ENCODE measurements around the gene SLC27A4. TPM values are rescaled to one million over a fixed set of nuclear protein-coding genes. Genes with fewer than 3 reads are reported as not detected.

The SLC27A4 gene
- total RNA-seq, 2 experiments from 2014 or later, result 12.6 to 14.1 TPM

DNA sequence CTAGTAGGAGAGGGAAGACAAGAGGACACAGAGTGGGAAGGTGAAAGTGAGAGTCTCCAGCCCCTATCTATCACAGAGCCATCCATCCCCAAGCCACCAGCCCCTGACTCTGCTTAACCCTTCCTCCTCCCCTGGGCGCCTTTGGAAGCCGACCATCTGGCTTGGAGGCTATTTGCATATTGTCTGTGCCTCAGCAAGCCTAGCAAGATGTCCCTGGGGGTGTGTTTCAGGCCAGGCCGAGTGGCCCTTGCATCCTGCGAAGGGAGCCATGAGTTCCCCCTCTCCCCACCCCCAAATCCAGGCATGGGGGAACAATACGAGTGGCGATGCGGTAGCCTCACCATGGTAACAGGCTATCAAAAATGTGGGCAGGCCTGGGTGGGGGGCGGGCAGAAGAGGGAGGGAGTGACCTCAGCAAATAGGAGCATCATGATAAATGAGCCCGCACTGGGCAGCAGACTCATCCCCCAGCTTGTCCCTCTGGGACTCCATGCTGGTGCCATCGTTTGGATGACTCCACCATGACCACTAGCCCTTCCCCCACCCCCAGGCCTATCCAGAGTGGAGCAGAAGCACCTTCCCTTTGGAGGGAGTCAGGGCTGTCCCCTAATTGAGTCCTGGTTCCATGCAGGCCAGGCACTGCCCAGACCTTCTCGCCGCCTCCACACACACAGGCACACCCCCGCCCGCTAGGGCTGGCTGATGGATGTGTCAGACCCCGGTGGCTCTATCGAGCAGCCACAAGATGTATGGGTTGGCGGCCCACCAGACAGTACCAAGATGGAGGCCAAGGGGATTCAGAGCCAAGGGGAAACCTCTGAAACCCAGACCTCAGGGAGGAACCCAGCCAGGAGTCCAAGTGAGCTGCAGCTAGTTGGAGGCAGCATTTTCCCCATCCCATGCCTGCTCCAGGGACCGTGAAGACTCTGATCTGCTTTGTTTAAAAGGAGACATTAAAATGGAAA is 45.5 kb downstream of the SLC27A4 start:
- no peaks in the 10 kb centered on the region for H3K27me3 Mint-ChIP-seq
- peaks cover 25% of the 10 kb centered on the region for H3K36me3 Mint-ChIP-seq
- no peak overlapping the region for H3K27ac Mint-ChIP-seq
- no peak overlapping the region for H3K4me3 Mint-ChIP-seq
- no peaks in the 10 kb centered on the region for H3K4me1 Mint-ChIP-seq (ENCODE audit: low read depth)
- ChIA-PET POLR2A (no interaction called here), CTCF (interaction anchor here (0.9 to 1.8 kb wide), 2 partner anchors 24 to 35 kb away, joined by 3 to 6 read pairs; partner anchors contain the start of gene CERCAM)
- intact Hi-C loops (cut with micrococcal nuclease), result no loop called here
- no peak for DNase-seq
- no peaks in the 10 kb centered on the region for H3K9me3 Mint-ChIP-seq

- H3K9me3 Mint-ChIP-seq, result no peaks in the 10 kb centered on the region
- CTCF ChIA-PET, result interaction anchor here (1.3 kb wide), 1 partner anchor 51 kb away, joined by 5 read pairs; no protein-coding TSS in a partner anchor
- no peak overlapping the region for H3K4me3 Mint-ChIP-seq
- POLR2A ChIA-PET, result no interaction called here
- H3K4me1 Mint-ChIP-seq (ENCODE audit: low read depth), result no peaks in the 10 kb centered on the region
- H3K27me3 Mint-ChIP-seq, result no peaks in the 10 kb centered on the region
- H3K27ac Mint-ChIP-seq, result no peak overlapping the region
- DNase-seq, result no peak
- intact Hi-C loops (cut with micrococcal nuclease), result no loop called here
- peaks cover 30% of the 10 kb centered on the region for H3K36me3 Mint-ChIP-seq
Measured at GRCh38 chr9:128388150-128388549, 47.8 kb downstream of the SLC27A4 start.

DNA sequence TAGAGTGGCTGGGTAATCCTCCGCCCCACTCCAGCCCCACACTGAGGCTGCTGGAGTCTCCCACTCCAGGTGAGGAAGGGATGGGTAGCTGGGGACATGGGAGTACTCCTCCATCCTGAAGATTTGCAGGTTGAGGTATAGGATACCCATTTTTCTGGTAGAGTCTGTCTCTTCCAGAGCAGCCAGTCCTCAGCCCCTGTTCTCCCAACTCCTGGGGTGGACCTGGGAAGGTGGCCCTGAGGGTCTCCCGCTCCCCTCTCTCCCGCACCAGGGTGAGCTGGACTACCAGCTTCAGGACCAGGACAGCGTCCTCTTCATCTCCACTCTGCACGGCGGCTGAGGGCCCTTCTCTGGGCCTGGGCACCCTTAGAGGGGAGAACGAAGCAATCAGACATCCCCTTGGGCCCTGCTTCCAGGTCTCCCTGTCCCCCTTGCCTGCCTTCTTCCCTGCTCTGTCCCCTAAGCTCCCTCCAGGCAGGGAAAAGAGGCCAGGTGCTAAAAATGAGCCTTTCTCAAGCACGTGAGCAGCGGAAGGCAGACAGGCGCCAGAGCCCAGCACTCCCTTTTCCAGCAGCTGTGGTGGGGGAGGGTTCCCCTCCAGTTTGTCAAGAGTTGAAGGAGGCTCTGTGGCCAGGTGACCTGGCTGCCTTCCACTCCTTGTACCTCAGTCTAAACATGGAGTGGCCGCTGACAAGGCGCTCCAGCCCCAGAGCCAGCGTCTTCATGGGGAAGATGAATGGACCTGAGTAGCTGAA is 49.2 kb downstream of the SLC27A4 start:
- ChIA-PET POLR2A (no interaction called here), CTCF (interaction anchor here (1.0 to 1.6 kb wide), 3 partner anchors 27 to 43 kb away, joined by 3 to 7 read pairs (median 3); partner anchors contain the start of gene CERCAM)
- no peak overlapping the region for H3K4me3 Mint-ChIP-seq
- no peak overlapping the region for H3K27ac Mint-ChIP-seq
- intact Hi-C loops (cut with micrococcal nuclease), result no loop called here
- H3K27me3 Mint-ChIP-seq, result no peaks in the 10 kb centered on the region
- no peak for DNase-seq
- no peaks in the 10 kb centered on the region for H3K9me3 Mint-ChIP-seq
- H3K4me1 Mint-ChIP-seq (ENCODE audit: low read depth), result no peaks in the 10 kb centered on the region
- H3K36me3 Mint-ChIP-seq, result peaks cover 30% of the 10 kb centered on the region

- Mint-ChIP-seq H3K27ac (no peak overlapping the region), H3K36me3 (peaks cover 30% of the 10 kb centered on the region), H3K27me3 (no peaks in the 10 kb centered on the region), H3K4me1 (ENCODE audit: low read depth) (no peaks in the 10 kb centered on the region), H3K4me3 (no peak overlapping the region), H3K9me3 (no peaks in the 10 kb centered on the region)
- POLR2A ChIA-PET, result no interaction called here
- intact Hi-C loops (cut with micrococcal nuclease), result no loop called here
- CTCF ChIA-PET, result interaction anchor here (1.0 to 1.6 kb wide), 3 partner anchors 28 to 43 kb away, joined by 3 to 7 read pairs (median 3); partner anchors contain the start of gene CERCAM
- DNase-seq, result no peak
Measured at GRCh38 chr9:128390150-128390812, 50.0 kb downstream of the SLC27A4 start.

DNA sequence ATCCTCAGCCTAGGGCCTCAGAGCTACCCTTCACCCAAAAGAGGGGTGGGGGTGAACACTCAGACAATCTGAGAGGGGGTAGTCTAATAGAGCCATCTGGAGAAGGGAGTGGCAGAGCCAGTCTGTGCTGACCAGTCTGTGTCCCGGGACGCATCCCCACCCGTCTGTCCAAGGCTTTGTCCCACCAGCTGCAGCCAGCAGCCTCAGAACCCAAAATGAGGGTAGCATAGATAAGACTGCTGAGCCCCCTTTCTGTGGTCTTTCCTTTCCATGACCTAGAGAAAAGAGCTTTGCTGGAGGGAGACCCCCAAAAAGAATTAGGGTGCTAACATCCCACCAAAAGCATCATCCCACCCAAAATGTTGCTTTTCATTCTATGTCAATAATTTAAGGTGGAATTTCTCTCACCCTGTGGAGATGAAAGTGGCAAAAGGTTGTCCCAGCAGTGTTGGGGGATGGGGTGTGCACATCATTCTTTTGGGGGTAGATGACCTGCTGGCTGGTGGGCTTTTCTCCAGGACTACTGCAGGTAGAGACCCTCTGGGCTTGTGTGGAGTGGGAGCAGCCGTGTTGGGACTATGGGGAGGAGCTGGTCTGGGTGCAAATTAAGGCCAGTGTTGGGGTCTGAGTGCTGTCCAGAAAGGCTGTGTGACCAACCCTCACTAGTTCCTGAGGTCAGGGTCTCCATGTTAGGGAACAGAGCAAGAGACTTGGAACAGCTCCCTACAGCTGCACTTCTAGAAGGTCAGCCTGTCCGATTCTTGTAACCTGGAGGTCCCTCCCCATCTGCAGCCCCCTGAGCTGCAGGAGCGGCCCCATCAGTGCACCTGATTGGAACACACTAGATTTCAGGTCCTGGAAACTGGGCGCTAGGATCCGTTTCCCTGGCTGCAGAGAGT is 50.7 kb downstream of the SLC27A4 start:
- Mint-ChIP-seq H3K9me3 (no peaks in the 10 kb centered on the region), H3K27me3 (no peaks in the 10 kb centered on the region), H3K27ac (no peak overlapping the region), H3K4me1 (ENCODE audit: low read depth) (no peaks in the 10 kb centered on the region), H3K4me3 (no peak overlapping the region), H3K36me3 (peaks cover 29% of the 10 kb centered on the region)
- ChIA-PET POLR2A (no interaction called here), CTCF (interaction anchor here (0.6 to 1.3 kb wide), 3 partner anchors 17 to 42 kb away, joined by 3 read pairs; no protein-coding TSS in a partner anchor)
- no peak for DNase-seq
- intact Hi-C loops (cut with micrococcal nuclease), result no loop called here

DNA sequence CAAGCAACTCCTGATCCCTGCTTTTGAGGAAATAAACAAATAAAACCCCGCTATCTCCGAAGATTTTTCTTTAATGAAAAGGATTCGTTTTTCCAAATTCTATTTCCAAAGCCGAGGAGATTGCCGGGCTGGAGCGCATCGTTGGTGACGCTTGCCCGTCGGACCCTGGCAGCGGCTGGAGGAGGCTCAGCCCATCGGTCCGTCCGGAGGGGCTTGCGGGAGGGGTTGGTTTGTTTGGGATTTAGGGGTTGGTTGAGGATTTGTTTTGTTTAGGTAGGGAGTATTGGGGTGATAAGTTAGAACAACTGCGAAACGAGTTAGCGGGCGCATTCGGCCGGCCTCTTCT is 51.6 kb downstream of the SLC27A4 start:
- DNase-seq, result no peak
- H3K4me3 Mint-ChIP-seq, result no peak overlapping the region
- ChIA-PET POLR2A (no interaction called here), CTCF (no interaction called here)
- peaks cover 24% of the 10 kb centered on the region for H3K36me3 Mint-ChIP-seq
- H3K27me3 Mint-ChIP-seq, result peaks cover 2% of the 10 kb centered on the region
- peaks cover 2% of the 10 kb centered on the region for H3K4me1 Mint-ChIP-seq (ENCODE audit: low read depth)
- H3K27ac Mint-ChIP-seq, result no peak overlapping the region
- H3K9me3 Mint-ChIP-seq, result no peaks in the 10 kb centered on the region
- intact Hi-C loops (cut with micrococcal nuclease), result no loop called here

- H3K4me1 Mint-ChIP-seq (ENCODE audit: low read depth), result peaks cover 5% of the 10 kb centered on the region
- H3K27ac Mint-ChIP-seq, result no peak overlapping the region
- ChIA-PET CTCF (no interaction called here), POLR2A (no interaction called here)
- peaks cover 22% of the 10 kb centered on the region for H3K36me3 Mint-ChIP-seq
- no peak for DNase-seq
- no peaks in the 10 kb centered on the region for H3K9me3 Mint-ChIP-seq
- intact Hi-C loops (cut with micrococcal nuclease), result no loop called here
- no peak overlapping the region for H3K4me3 Mint-ChIP-seq
- H3K27me3 Mint-ChIP-seq, result peaks cover 3% of the 10 kb centered on the region
Measured at GRCh38 chr9:128392302-128393144, 52.2 kb downstream of the SLC27A4 start.

DNA sequence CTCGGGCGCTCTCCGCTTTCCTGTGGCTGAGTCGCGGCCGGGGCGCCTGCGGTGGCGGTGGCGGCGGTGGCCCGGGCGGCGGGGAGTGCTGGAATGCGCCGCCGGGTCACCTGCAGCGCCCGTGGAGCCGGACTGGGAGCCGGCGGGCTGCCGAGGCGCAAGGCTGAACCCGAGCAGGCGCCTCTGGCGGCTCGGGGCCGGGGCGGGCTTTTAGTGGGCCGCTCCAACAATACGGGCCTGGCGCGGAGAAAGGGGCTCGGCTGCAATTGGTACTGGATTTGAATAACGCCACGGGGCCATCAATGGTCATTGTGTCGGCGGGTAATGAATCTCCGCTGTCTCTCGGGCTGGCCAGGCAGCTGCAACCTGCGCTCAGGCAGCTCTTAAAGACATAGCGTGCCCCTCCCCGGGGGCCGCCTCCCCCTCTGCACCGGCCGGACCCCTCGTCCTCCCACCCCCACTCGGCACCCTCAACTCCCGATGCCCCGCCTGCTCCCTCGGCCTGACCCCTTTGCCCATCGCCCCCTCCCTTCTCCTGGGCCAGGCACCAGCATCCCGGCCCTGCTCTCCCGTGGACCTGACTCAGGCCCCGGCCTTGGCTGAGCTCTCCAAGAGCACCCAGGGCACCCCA is 52.9 kb downstream of the SLC27A4 start:
- peaks cover 3% of the 10 kb centered on the region for H3K27me3 Mint-ChIP-seq
- no peaks in the 10 kb centered on the region for H3K9me3 Mint-ChIP-seq
- no peak overlapping the region for H3K4me3 Mint-ChIP-seq
- no peak overlapping the region for H3K27ac Mint-ChIP-seq
- CTCF ChIA-PET, result no interaction called here
- POLR2A ChIA-PET, result interaction anchor here (0.6 kb wide), 1 partner anchor 852 kb away, joined by 3 read pairs; no protein-coding TSS in a partner anchor
- H3K4me1 Mint-ChIP-seq (ENCODE audit: low read depth), result peaks cover 5% of the 10 kb centered on the region
- intact Hi-C loops (cut with micrococcal nuclease), result no loop called here
- H3K36me3 Mint-ChIP-seq, result peaks cover 16% of the 10 kb centered on the region
- DNase-seq, result no peak

- peaks cover 16% of the 10 kb centered on the region for H3K36me3 Mint-ChIP-seq
- H3K4me1 Mint-ChIP-seq (ENCODE audit: low read depth), result peaks cover 5% of the 10 kb centered on the region
- no peak for DNase-seq
- POLR2A ChIA-PET, result interaction anchor here (0.6 kb wide), 1 partner anchor 853 kb away, joined by 3 read pairs; no protein-coding TSS in a partner anchor
- CTCF ChIA-PET, result no interaction called here
- H3K4me3 Mint-ChIP-seq, result no peak overlapping the region
- H3K9me3 Mint-ChIP-seq, result no peaks in the 10 kb centered on the region
- intact Hi-C loops (cut with micrococcal nuclease), result no loop called here
- peaks cover 3% of the 10 kb centered on the region for H3K27me3 Mint-ChIP-seq
- no peak overlapping the region for H3K27ac Mint-ChIP-seq
Measured at GRCh38 chr9:128393970-128394369, 53.6 kb downstream of the SLC27A4 start.

GRCh38 chr9:128394379-128395168 is 54.2 kb downstream of the SLC27A4 start:
- Mint-ChIP-seq H3K27me3 (peaks cover 3% of the 10 kb centered on the region), H3K36me3 (peaks cover 12% of the 10 kb centered on the region), H3K27ac (no peak overlapping the region), H3K4me1 (ENCODE audit: low read depth) (peaks cover 5% of the 10 kb centered on the region), H3K4me3 (no peak overlapping the region), H3K9me3 (no peaks in the 10 kb centered on the region)
- CTCF ChIA-PET, result no interaction called here
- DNase-seq, result no peak
- intact Hi-C loops (cut with micrococcal nuclease), result no loop called here
- POLR2A ChIA-PET, result no interaction called here

Measured in activated CD4-positive, alpha-beta memory T cell treated with anti-CD3 and anti-CD28 coated beads for 36 hours (primary cell).